ENCODE measurements around the gene DAPK3.
"Not testable (repeated sequence)": the region's sequence is repeated elsewhere in the genome, so short reads cannot be mapped to it uniquely, and the experiment has no call there.

DAPK3 gene

GRCh38 chr19:3979289-3979673 is 8.4 kb upstream of the DAPK3 start:
- DNase-seq (ENCODE audit: low read depth, low spot score): no peak

GRCh38 chr19:3978145-3978544 is 7.2 kb upstream of the DAPK3 start:
- no peak for DNase-seq (ENCODE audit: low read depth, low spot score)

- DNase-seq (ENCODE audit: low read depth, low spot score): no peak
Observed at GRCh38 chr19:3977242-3978143, 6.6 kb upstream of the DAPK3 start.

GRCh38 chr19:3976495-3977241 is 5.8 kb upstream of the DAPK3 start:
- no peak for DNase-seq (ENCODE audit: low read depth, low spot score)

GRCh38 chr19:3975637-3976087 is 4.8 kb upstream of the DAPK3 start:
- no peak for DNase-seq (ENCODE audit: low read depth, low spot score)

GRCh38 chr19:3975144-3975543 is 4.2 kb upstream of the DAPK3 start:
- no peak for DNase-seq (ENCODE audit: low read depth, low spot score)

- no peak for DNase-seq (ENCODE audit: low read depth, low spot score)
Observed at GRCh38 chr19:3970313-3970807, 539 bp downstream of the DAPK3 start.

GRCh38 chr19:3969435-3970312 is 1.2 kb downstream of the DAPK3 start:
- no peak for DNase-seq (ENCODE audit: low read depth, low spot score)

- DNase-seq (ENCODE audit: low read depth, low spot score): peak; percentile 94
Observed at GRCh38 chr19:3968556-3969434, 2.1 kb downstream of the DAPK3 start.

- DNase-seq (ENCODE audit: low read depth, low spot score): not testable (repeated sequence)
Observed at GRCh38 chr19:3967983-3968382, 2.9 kb downstream of the DAPK3 start.

- DNase-seq (ENCODE audit: low read depth, low spot score): no peak
Observed at GRCh38 chr19:3966051-3967017, 4.6 kb downstream of the DAPK3 start.

GRCh38 chr19:3964256-3965194 is 6.4 kb downstream of the DAPK3 start:
- no peak for DNase-seq (ENCODE audit: low read depth, low spot score)

GRCh38 chr19:3963458-3964255 is 7.2 kb downstream of the DAPK3 start:
- no peak for DNase-seq (ENCODE audit: low read depth, low spot score)

GRCh38 chr19:3961007-3961406 is 9.9 kb downstream of the DAPK3 start:
- DNase-seq (ENCODE audit: low read depth, low spot score): no peak

GRCh38 chr19:3959766-3960131 is 11.2 kb downstream of the DAPK3 start:
- no peak for DNase-seq (ENCODE audit: low read depth, low spot score)

GRCh38 chr19:3958836-3959765 is 11.8 kb downstream of the DAPK3 start:
- DNase-seq (ENCODE audit: low read depth, low spot score): no peak

Data from smooth muscle cell of the brain vasculature (primary cell).